OCI-LY7 (cell line): ENCODE results near the gene CUX1. TPM values are rescaled to one million over a fixed set of nuclear protein-coding genes. Genes with fewer than 3 reads are reported as not detected.
"Not testable (repeated sequence)": the region's sequence is repeated elsewhere in the genome, so short reads cannot be mapped to it uniquely, and the experiment has no call there.

ENCODE experiments used
- BruUV-seq: library from RNA; stranded (reverse); fragments of 400-500 nt; replicated peaks from 2 replicates; lab custom pipeline; 2021; lab: Mats Ljungman, UMichigan
- CTCF ChIA-PET: fragments of 300-600 bp; sonication (Branson Sonifier 250); formaldehyde crosslinking; loops from one replicate; lab custom pipeline; 2022; ENCODE audit warnings: antibody characterized with exemption; ENCODE audit not compliant: unreplicated experiment; lab: Charles Lee
- POLR2A ChIA-PET: fragments of 300-600 bp; sonication (Branson Sonifier 250); formaldehyde crosslinking; loops from one replicate; lab custom pipeline; 2022; ENCODE audit warnings: antibody characterized with exemption; lab: Charles Lee
- DNase-seq: peaks from one replicate; pipeline ENCODE4 v3.0.0-alpha.2; 2015; ENCODE audit warnings: low spot score
- H2AFZ ChIP-seq: fragments of 200-600 bp; sonication (generic), shearing (Covaris generic); 2 replicates; pipeline ENCODE4 v1.6.1; 2014; ENCODE audit warnings: mild to moderate bottlenecking, antibody characterized with exemption, low read length, moderate library complexity
- H3K27ac ChIP-seq: fragments of 200-600 bp; sonication (generic); 2 replicates; pipeline ENCODE4 v1.5.1; 2014; ENCODE audit warnings: mixed run types, low read depth, mild to moderate bottlenecking, moderate library complexity, low read length, inconsistent platforms; ENCODE audit not compliant: poor library complexity, severe bottlenecking
- H3K36me3 ChIP-seq: fragments of 200-600 bp; sonication (generic); 2 replicates; pipeline ENCODE4 v1.6.1; 2014; ENCODE audit warnings: mild to moderate bottlenecking, antibody characterized with exemption, low read length, moderate library complexity, mixed read lengths; ENCODE audit not compliant: insufficient read depth
- H3K4me1 ChIP-seq: fragments of 200-600 bp; sonication (generic); 2 replicates; pipeline ENCODE4 v1.5.1; 2014; ENCODE audit warnings: mild to moderate bottlenecking, low read length; ENCODE audit not compliant: insufficient read depth, poor library complexity, severe bottlenecking
- H3K4me2 ChIP-seq: fragments of 200-600 bp; sonication (generic); 2 replicates; pipeline ENCODE4 v1.6.1; 2014; ENCODE audit warnings: mild to moderate bottlenecking, low read length
- H3K4me3 ChIP-seq: fragments of 200-600 bp; sonication (generic); 2 replicates; pipeline ENCODE4 v1.5.1; 2014; ENCODE audit warnings: mild to moderate bottlenecking, low read depth, low read length; ENCODE audit not compliant: poor library complexity, severe bottlenecking
- H3K79me2 ChIP-seq: fragments of 200-600 bp; sonication (generic); 2 replicates; pipeline ENCODE4 v1.6.1; 2016; ENCODE audit warnings: low read depth, mild to moderate bottlenecking, low read length, moderate library complexity, mixed read lengths; ENCODE audit not compliant: insufficient read depth
- H3K9me2 ChIP-seq: fragments of 200-600 bp; sonication (generic); 2 replicates; pipeline ENCODE4 v1.6.1; 2016; ENCODE audit warnings: mild to moderate bottlenecking, low read length, mixed read lengths; ENCODE audit not compliant: insufficient read depth
- H3K9me3 ChIP-seq: fragments of 200-600 bp; sonication (generic); 2 replicates; pipeline ENCODE4 v1.6.1; 2014; ENCODE audit warnings: mild to moderate bottlenecking, mixed run types, low read length, mixed read lengths
- H4K20me1 ChIP-seq: fragments of 200-600 bp; sonication (generic); 2 replicates; pipeline ENCODE4 v1.6.1; 2014; ENCODE audit warnings: mild to moderate bottlenecking, antibody characterized with exemption, low read length, moderate library complexity, mixed read lengths; ENCODE audit not compliant: insufficient read depth
- CTCF ChIP-seq: fragments of 200-600 bp; sonication (generic); conservative IDR thresholded peaks from 2 replicates; pipeline ENCODE4 v1.5.1; 2014; ENCODE audit warnings: mild to moderate bottlenecking, antibody characterized with exemption, low read length, moderate library complexity, mixed read lengths
- EZH2phosphoT487 ChIP-seq: fragments of 200-600 bp; sonication (generic); IDR thresholded peaks from 2 replicates; pipeline ENCODE4 v1.6.1; 2018; ENCODE audit warnings: low read depth, borderline replicate concordance, mild to moderate bottlenecking, mixed run types, antibody characterized with exemption, low read length, moderate library complexity, mixed read lengths
- intact Hi-C: fragments of 100-400 bp; cut with micrococcal nuclease; formaldehyde crosslinking; loops from one replicate; pipeline ENCODE4 v1.10.0; 2022; ENCODE audit not compliant: unreplicated experiment
- total RNA-seq, 2 experiments: library from RNA; depleted of rRNA in 1 of 2; stranded (reverse); fragments of >200 nt in 1 of 2; shearing (Covaris generic) in 1 of 2; gene quantifications; 2 replicates each; pipeline ENCODE4 v1.2.3, GENCODE V29; 2014 to 2022

Gene CUX1
- total RNA-seq, 2 experiments from 2014 or later = 143 to 199 TPM

- H3K9me3 ChIP-seq = peaks cover 8% of the 10 kb centered on the region; the same call in 1 of the 2 replicates
- no peak overlapping the region for H3K4me3 ChIP-seq
- ChIA-PET CTCF (no interaction called here), POLR2A (interaction anchor here (0.6 kb wide), 1 partner anchor 38 kb away, joined by 3 read pairs; no protein-coding TSS in a partner anchor)
- peaks cover 86% of the 10 kb centered on the region for H3K36me3 ChIP-seq
- no peak for DNase-seq
- no peak overlapping the region for H2AFZ ChIP-seq
- no peak overlapping the region for H3K4me2 ChIP-seq
- intact Hi-C loops = no loop called here
- H4K20me1 ChIP-seq = no peaks in the 10 kb centered on the region
- TF ChIP-seq CTCF = no peak
- no peak for TF ChIP-seq EZH2phosphoT487
- no peak overlapping the region for H3K27ac ChIP-seq
- no peaks in the 10 kb centered on the region for H3K9me2 ChIP-seq
- peaks cover 69% of the 10 kb centered on the region for H3K4me1 ChIP-seq
- no TSS peak for BruUV-seq
- peaks cover 67% of the 10 kb centered on the region for H3K79me2 ChIP-seq
These were observed 483.3 kb downstream of the CUX1 start for GRCh38 chr7:102300643-102301221.

- H4K20me1 ChIP-seq, CTCF ChIA-PET, H3K9me3 ChIP-seq, DNase-seq, H3K4me3 ChIP-seq, BruUV-seq, H3K4me2 ChIP-seq, H3K9me2 ChIP-seq, H2AFZ ChIP-seq, intact Hi-C loops: not testable (repeated sequence)
- Histone ChIP-seq H3K36me3 (peaks cover 81% of the 10 kb centered on the region), H3K4me1 (peaks cover 69% of the 10 kb centered on the region), H3K27ac (peak overlapping the region; percentile 98), H3K79me2 (peaks cover 61% of the 10 kb centered on the region)
- POLR2A ChIA-PET = interaction anchor here (0.6 to 7.7 kb wide), 3 partner anchors 9 to 37 kb away, joined by 3 to 154 read pairs (median 6); partner anchors contain the start of gene SH2B2
These were observed 483.9 kb downstream of the CUX1 start for GRCh38 chr7:102301367-102301766.

GRCh38 chr7:102302025-102302424, 484.6 kb downstream of the CUX1 start:
- BruUV-seq = no TSS peak
- no peak for DNase-seq
- CTCF ChIA-PET = interaction anchor here (1.8 kb wide), 1 partner anchor 11 kb away, joined by 5 read pairs; no protein-coding TSS in a partner anchor
- Histone ChIP-seq H3K9me2 (no peaks in the 10 kb centered on the region), H2AFZ (no peak overlapping the region), H3K9me3 (peaks cover 8% of the 10 kb centered on the region; the same call in 1 of the 2 replicates), H4K20me1 (no peaks in the 10 kb centered on the region), H3K4me1 (peaks cover 69% of the 10 kb centered on the region), H3K79me2 (peaks cover 54% of the 10 kb centered on the region; the same call in 1 of the 2 replicates), H3K36me3 (peaks cover 77% of the 10 kb centered on the region), H3K27ac (peak overlapping the region; percentile 98), H3K4me2 (no peak overlapping the region), H3K4me3 (no peak overlapping the region)
- intact Hi-C loops = no loop called here
- POLR2A ChIA-PET = interaction anchor here (0.6 to 7.7 kb wide), 2 partner anchors 10 to 18 kb away, joined by 6 to 154 read pairs; partner anchors contain the start of gene SH2B2
- TF ChIP-seq EZH2phosphoT487 (no peak), CTCF (no peak)
